ENCODE data around the gene ATP4A. TPM values are rescaled to one million over a fixed set of nuclear protein-coding genes. Genes with fewer than 3 reads are reported as not detected.

The ATP4A gene
- total RNA-seq, 1 donor from 2014 or later: not detected

GRCh38 chr19:35534803-35535480 is 28.5 kb downstream of the ATP4A start:
- H3K4me1 Mint-ChIP-seq (ENCODE audit: low read depth): peaks cover 7% of the 10 kb centered on the region
- no peak overlapping the region for H3K4me3 Mint-ChIP-seq (ENCODE audit: low read depth)
- no peak overlapping the region for H3K27ac Mint-ChIP-seq
- H3K36me3 Mint-ChIP-seq (ENCODE audit: insufficient read depth): no peaks in the 10 kb centered on the region
- H3K27me3 Mint-ChIP-seq: peaks cover 15% of the 10 kb centered on the region
- no peak for DNase-seq (ENCODE audit: low spot score, unreplicated experiment)
- H3K9me3 Mint-ChIP-seq (ENCODE audit: low read depth): no peaks in the 10 kb centered on the region
- no peak for TF ChIP-seq CTCF (IDR thresholded peaks at IDR 0.05; ENCODE audit: unreplicated experiment)

- Mint-ChIP-seq H3K4me3 (ENCODE audit: low read depth) (no peak overlapping the region), H3K27ac (no peak overlapping the region), H3K36me3 (ENCODE audit: insufficient read depth) (no peaks in the 10 kb centered on the region), H3K4me1 (ENCODE audit: low read depth) (peaks cover 7% of the 10 kb centered on the region), H3K9me3 (ENCODE audit: low read depth) (no peaks in the 10 kb centered on the region), H3K27me3 (peaks cover 18% of the 10 kb centered on the region)
- no peak for DNase-seq (ENCODE audit: low spot score, unreplicated experiment)
- no peak for TF ChIP-seq CTCF (IDR thresholded peaks at IDR 0.05; ENCODE audit: unreplicated experiment)
Measured at GRCh38 chr19:35533822-35534392, 29.6 kb downstream of the ATP4A start.

GRCh38 chr19:35533201-35533821 is 30.1 kb downstream of the ATP4A start, which contains the start of gene GAPDHS:
Gene GAPDHS (plus strand): TSS chr19:35533456. CDS start chr19:35533528, 72 bp downstream.
- no peak within 1 kb of the TSS for H3K27ac Mint-ChIP-seq
- no peak for TF ChIP-seq CTCF (IDR thresholded peaks at IDR 0.05; ENCODE audit: unreplicated experiment)
- H3K9me3 Mint-ChIP-seq (ENCODE audit: low read depth): no peaks in the 10 kb centered on the region
- H3K27me3 Mint-ChIP-seq: peaks cover 24% of the 10 kb centered on the region
- no peak for DNase-seq (ENCODE audit: low spot score, unreplicated experiment)
- no peak within 1 kb of the TSS for H3K4me3 Mint-ChIP-seq (ENCODE audit: low read depth)
- peaks cover 7% of the 10 kb centered on the region for H3K4me1 Mint-ChIP-seq (ENCODE audit: low read depth)
- H3K36me3 Mint-ChIP-seq (ENCODE audit: insufficient read depth): no peaks in the 10 kb centered on the region

- H3K9me3 Mint-ChIP-seq (ENCODE audit: low read depth): no peaks in the 10 kb centered on the region
- no peak for TF ChIP-seq CTCF (IDR thresholded peaks at IDR 0.05; ENCODE audit: unreplicated experiment)
- H3K4me3 Mint-ChIP-seq (ENCODE audit: low read depth): no peak overlapping the region
- H3K27ac Mint-ChIP-seq: peak overlapping the region; percentile 90
- peaks cover 7% of the 10 kb centered on the region for H3K4me1 Mint-ChIP-seq (ENCODE audit: low read depth)
- DNase-seq (ENCODE audit: low spot score, unreplicated experiment): no peak
- peaks cover 33% of the 10 kb centered on the region for H3K27me3 Mint-ChIP-seq
- H3K36me3 Mint-ChIP-seq (ENCODE audit: insufficient read depth): no peaks in the 10 kb centered on the region
Measured at GRCh38 chr19:35531291-35531690, 32.2 kb downstream of the ATP4A start.

- Mint-ChIP-seq H3K4me3 (ENCODE audit: low read depth) (no peak overlapping the region), H3K27me3 (peaks cover 42% of the 10 kb centered on the region), H3K36me3 (ENCODE audit: insufficient read depth) (no peaks in the 10 kb centered on the region), H3K9me3 (ENCODE audit: low read depth) (no peaks in the 10 kb centered on the region), H3K27ac (no peak overlapping the region), H3K4me1 (ENCODE audit: low read depth) (peaks cover 7% of the 10 kb centered on the region)
- DNase-seq (ENCODE audit: low spot score, unreplicated experiment): no peak
- no peak for TF ChIP-seq CTCF (IDR thresholded peaks at IDR 0.05; ENCODE audit: unreplicated experiment)
Measured at GRCh38 chr19:35529241-35530218, 33.9 kb downstream of the ATP4A start.
